Thymus (tissue), 11 donors: ENCODE measurements around the gene LCK. TPM values are rescaled to one million over a fixed set of nuclear protein-coding genes. Genes with fewer than 3 reads are reported as not detected.

Experiments used
- DNase-seq, 9 donors: peaks; one replicate each; pipeline ENCODE4 v3.0.0-alpha.2; 2013; ENCODE audit warnings: low spot score in 9 of 9, low read depth in 6 of 9, missing footprints in 1 of 9
- H3K27ac ChIP-seq, 2 donors: one replicate each; pipeline ENCODE4 v1.5.1; 2013; ENCODE audit warnings: control low read depth in 1 of 2, low read depth in 1 of 2, low read length in 1 of 2, mild to moderate bottlenecking in 1 of 2, moderate library complexity in 1 of 2
- H3K27me3 ChIP-seq, 2 donors: one replicate each; pipeline ENCODE4 v1.5.1; 2013; ENCODE audit warnings: low read length in 1 of 2; ENCODE audit not compliant: control insufficient read depth in 2 of 2, insufficient read depth in 1 of 2
- H3K36me3 ChIP-seq, 2 donors: one replicate each; pipeline ENCODE4 v1.5.1; 2013; ENCODE audit warnings: low read length in 1 of 2, mild to moderate bottlenecking in 1 of 2, moderate library complexity in 1 of 2; ENCODE audit not compliant: control insufficient read depth in 2 of 2, insufficient read depth in 2 of 2
- H3K4me1 ChIP-seq, 2 donors: one replicate each; pipeline ENCODE4 v1.5.1; 2013; ENCODE audit warnings: low read length in 2 of 2; ENCODE audit not compliant: control insufficient read depth in 2 of 2, insufficient read depth in 2 of 2
- H3K4me3 ChIP-seq, 2 donors: one replicate each; pipeline ENCODE4 v1.5.1; 2013; ENCODE audit warnings: low read length in 2 of 2, control low read depth in 1 of 2, mild to moderate bottlenecking in 1 of 2
- H3K9me3 ChIP-seq, 2 donors: one replicate each; pipeline ENCODE4 v1.5.1; 2013; ENCODE audit warnings: low read length in 1 of 2, mild to moderate bottlenecking in 1 of 2; ENCODE audit not compliant: control insufficient read depth in 2 of 2, insufficient read depth in 1 of 2
- WGBS: extraction: QIAGEN DNeasy Blood & Tissue Kit; methylation state at CpG from one replicate; pipeline ENCODE4 v1.1.7; 2013; 5-methylcytosine and 5-hydroxymethylcytosine counted together
- polyA plus RNA-seq: library from polyadenylated mRNA; stranded (reverse); fragments of 200-250 nt; gene quantifications from one replicate; pipeline ENCODE4 v1.2.3, GENCODE V29; 2013
- total RNA-seq: library from RNA; stranded (reverse); fragments of 120-200 nt; gene quantifications from one replicate; pipeline ENCODE4 v1.2.4, GENCODE V29; 2013
- donor health status: healthy.

The LCK gene
- total and polyA plus RNA-seq, 2 donors = 175 to 467 TPM

DNA sequence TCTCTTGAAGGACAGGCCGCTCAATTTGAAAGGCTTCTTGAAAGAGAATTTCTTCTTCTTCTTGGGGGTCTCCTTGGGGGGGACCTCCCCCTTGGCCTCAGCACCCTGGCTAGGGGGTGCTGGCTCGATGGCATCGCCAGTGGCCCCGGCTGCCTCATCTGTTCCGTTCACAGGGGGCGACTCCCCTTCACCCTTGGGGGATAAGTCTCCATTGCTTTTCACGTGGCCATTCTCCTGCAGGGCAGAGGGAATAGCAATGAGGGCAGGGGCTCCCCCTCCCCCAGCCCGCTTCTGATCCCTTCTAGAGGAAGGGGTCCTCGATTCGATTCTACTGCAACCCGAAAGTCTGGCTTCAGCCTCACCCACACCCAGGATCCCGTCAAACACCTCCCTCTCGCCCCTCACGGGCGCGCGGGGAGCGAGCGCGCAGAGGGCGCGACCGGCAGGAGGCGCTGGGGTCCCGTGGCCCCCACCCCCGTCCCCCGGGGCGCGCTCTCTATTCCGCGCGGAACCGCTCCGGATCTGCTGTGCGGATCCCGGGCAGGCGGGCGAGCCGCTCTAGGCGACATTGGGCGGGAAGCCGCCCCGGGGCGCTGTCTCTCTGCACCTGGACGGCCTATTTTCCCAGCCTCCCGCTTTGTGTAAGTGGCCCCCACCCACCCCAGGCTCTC, 83.9 kb downstream of the LCK start:
- Histone ChIP-seq H3K4me3 (peak overlapping the region; percentile 70 to 73), H3K27me3 (peaks cover 0 to 19% of the 10 kb centered on the region in 2 donors), H3K4me1 (peaks cover 10 to 50% of the 10 kb centered on the region in 2 donors), H3K27ac (peak overlapping the region in 1 of 2 donors; percentile 47), H3K9me3 (no peaks in the 10 kb centered on the region), H3K36me3 (peaks cover 35 to 47% of the 10 kb centered on the region in 2 donors)
- DNase-seq = peak in 7 of 9 donors; percentile 63 to 87 (median 76)
- 2% methylated on average over 46 of the region's 46 CpGs for WGBS

DNA sequence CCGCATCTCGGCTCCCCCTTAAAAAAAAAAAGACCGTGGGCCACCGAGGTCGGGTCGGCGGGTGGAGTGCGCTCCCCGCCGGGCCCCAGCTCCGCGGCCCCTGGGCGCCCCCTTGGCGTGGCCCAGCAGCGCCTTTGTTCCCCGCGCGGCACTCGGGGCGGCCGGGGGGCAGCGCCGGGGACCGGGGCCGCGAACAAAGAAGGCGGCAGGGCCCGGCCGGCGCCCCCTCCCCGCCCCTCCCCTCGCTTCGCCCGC, 84.4 kb downstream of the LCK start:
- peaks cover 10 to 50% of the 10 kb centered on the region in 2 donors for H3K4me1 ChIP-seq
- H3K27me3 ChIP-seq = peaks cover 0 to 19% of the 10 kb centered on the region in 2 donors
- no peak overlapping the region for H3K27ac ChIP-seq
- WGBS = under 1% methylated on average over 34 of the region's 34 CpGs
- peak overlapping the region; percentile 70 to 73 for H3K4me3 ChIP-seq
- no peak for DNase-seq
- no peaks in the 10 kb centered on the region for H3K9me3 ChIP-seq
- H3K36me3 ChIP-seq = peaks cover 30 to 42% of the 10 kb centered on the region in 2 donors

Other genes with a start within 250 kb of the LCK start
- gene KHDRBS1, start 237.4 kb upstream of the LCK start, total RNA-seq = 71.8 TPM
- gene KHDRBS1, start 237.4 kb upstream of the LCK start, polyA plus RNA-seq = 124 TPM
- 4.7 TPM for gene TMEM39B, start 178.3 kb upstream of the LCK start, total RNA-seq
- gene TMEM39B, start 178.3 kb upstream of the LCK start, polyA plus RNA-seq = 13.1 TPM
- gene KPNA6, start 143.2 kb upstream of the LCK start, total RNA-seq = 17.1 TPM
- gene KPNA6, start 143.2 kb upstream of the LCK start, polyA plus RNA-seq = 10.0 TPM
- 33.1 TPM for gene TXLNA, start 71.6 kb upstream of the LCK start, total RNA-seq
- gene TXLNA, start 71.6 kb upstream of the LCK start, polyA plus RNA-seq = 17.7 TPM
- gene CCDC28B, start 50.7 kb upstream of the LCK start, total RNA-seq = 64.1 TPM
- gene CCDC28B, start 50.7 kb upstream of the LCK start, polyA plus RNA-seq = 28.7 TPM
- gene IQCC, start 45.6 kb upstream of the LCK start, total RNA-seq = 3.0 TPM
- gene IQCC, start 45.6 kb upstream of the LCK start, polyA plus RNA-seq = 2.8 TPM
- not detected for gene DCDC2B, start 42.2 kb upstream of the LCK start, total RNA-seq
- 0.09 TPM for gene DCDC2B, start 42.2 kb upstream of the LCK start, polyA plus RNA-seq
- gene TMEM234, start 28.9 kb upstream of the LCK start, total RNA-seq = 8.5 TPM
- gene TMEM234, start 28.9 kb upstream of the LCK start, polyA plus RNA-seq = 15.4 TPM
- 161 TPM for gene EIF3I, start 28.9 kb upstream of the LCK start, total RNA-seq
- gene EIF3I, start 28.9 kb upstream of the LCK start, polyA plus RNA-seq = 155 TPM
- gene FAM167B, start 4.0 kb upstream of the LCK start, total RNA-seq = 1.2 TPM
- 6.8 TPM for gene FAM167B, start 4.0 kb upstream of the LCK start, polyA plus RNA-seq
- gene HDAC1, start 40.8 kb downstream of the LCK start, total RNA-seq = 150 TPM
- gene HDAC1, start 40.8 kb downstream of the LCK start, polyA plus RNA-seq = 103 TPM
- gene MARCKSL1, start 85.0 kb downstream of the LCK start, total RNA-seq = 89.0 TPM
- 113 TPM for gene MARCKSL1, start 85.0 kb downstream of the LCK start, polyA plus RNA-seq
- 1.6 TPM for gene FAM229A, start 111.2 kb downstream of the LCK start, total RNA-seq
- gene FAM229A, start 111.2 kb downstream of the LCK start, polyA plus RNA-seq = 14.6 TPM
- 0.28 TPM for gene TSSK3, start 111.3 kb downstream of the LCK start, total RNA-seq
- gene TSSK3, start 111.3 kb downstream of the LCK start, polyA plus RNA-seq = 2.6 TPM
- gene BSDC1, start 143.2 kb downstream of the LCK start, total RNA-seq = 35.3 TPM
- gene BSDC1, start 143.2 kb downstream of the LCK start, polyA plus RNA-seq = 36.6 TPM
- gene ZBTB8B, start 213.8 kb downstream of the LCK start, total RNA-seq = 0.05 TPM
- 0.05 TPM for gene ZBTB8B, start 213.8 kb downstream of the LCK start, polyA plus RNA-seq